ENCODE results near the gene RBM28.

- TF ChIP-seq CTCF (IDR thresholded peaks at IDR 0.05) (no peak), POLR2A (IDR thresholded peaks at IDR 0.05) (no peak)
Measured at GRCh38 chr7:128304212-128304611, 39.5 kb downstream of the RBM28 start.
